ENCODE data around the gene MCM6. TPM values are rescaled to one million over a fixed set of nuclear protein-coding genes. Genes with fewer than 3 reads are reported as not detected.

The MCM6 gene
- 2.2 TPM for total RNA-seq (2013)
- polyA plus RNA-seq (1 to 10 TPM; 1.3 to 2.2 (median 1.7) TPM), polyA minus RNA-seq (0.97 and 1.9 TPM in 2 replicates), total RNA-seq (2.8 to 26.2 (median 4.7) reads per million in 11 experiments)

DNA sequence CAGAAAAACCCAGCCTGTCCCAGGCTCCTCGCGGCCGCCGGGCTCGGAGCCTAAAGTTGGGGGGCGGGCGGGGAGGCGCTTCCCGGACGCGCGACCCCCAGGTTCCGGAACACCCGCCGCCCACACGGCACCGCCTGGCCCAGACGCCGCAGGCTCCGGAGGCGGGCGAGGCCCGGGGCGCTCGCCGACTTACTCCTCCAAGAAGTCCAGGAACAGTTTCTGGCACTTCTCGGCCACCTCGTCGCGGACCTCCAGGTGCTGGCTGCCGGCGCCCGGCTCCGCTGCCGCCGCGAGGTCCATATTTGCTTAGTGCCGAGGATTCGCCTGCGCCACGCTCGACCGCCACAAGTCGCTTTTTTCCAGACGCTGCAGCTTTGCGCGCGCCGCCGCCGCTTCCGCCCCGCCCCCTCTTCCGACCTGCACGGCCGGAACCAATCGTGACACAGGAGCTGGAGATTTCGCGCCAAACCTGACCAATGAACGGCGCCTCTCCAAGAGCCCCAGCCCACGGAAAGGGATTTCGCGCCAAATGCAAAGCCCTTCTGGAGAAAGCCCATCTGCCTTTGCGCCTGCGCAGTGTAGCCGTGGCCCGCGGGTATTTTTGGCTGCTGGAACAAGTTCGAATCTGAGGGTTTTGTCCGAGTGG lies at the start of gene MCM6:
Gene MCM6, minus strand, starts transcription at position 378 of the 646 bp plus-strand sequence. Its CDS starts 78 bp downstream, at position 300.
- H3K9ac ChIP-seq (ENCODE audit: insufficient read depth, low read length, poor library complexity, severe bottlenecking), result peak within 1 kb of the TSS; percentile 82
- H3K27ac Mint-ChIP-seq, result peak within 1 kb of the TSS; percentile 42 to 90 (median 84)
- peak within 1 kb of the TSS; percentile 44 to 69 for H3K27ac ChIP-seq (ENCODE audit: low read depth in 1 of 2, low read length in 2 of 2)
- H3K36me3 ChIP-seq (replicated peaks in 1 of 2; ENCODE audit: control insufficient read depth in 1 of 2, insufficient read depth in 2 of 2, low read length in 2 of 2), result peaks cover 0 to 6% of the 10 kb centered on the region in 2 donors
- H2AFZ ChIP-seq (ENCODE audit: insufficient read depth, low read depth, low read length, poor library complexity, severe bottlenecking), result peak within 1 kb of the TSS; percentile 92
- peak within 1 kb of the TSS; percentile 88 to 92 for H3K4me3 Mint-ChIP-seq
- H3K27me3 ChIP-seq (ENCODE audit: control insufficient read depth in 2 of 2, insufficient read depth in 2 of 2, low read length in 2 of 2), result no peaks in the 10 kb centered on the region
- intact Hi-C loops (cut with micrococcal nuclease), result no loop called here
- TF ChIP-seq, protein P1, sequence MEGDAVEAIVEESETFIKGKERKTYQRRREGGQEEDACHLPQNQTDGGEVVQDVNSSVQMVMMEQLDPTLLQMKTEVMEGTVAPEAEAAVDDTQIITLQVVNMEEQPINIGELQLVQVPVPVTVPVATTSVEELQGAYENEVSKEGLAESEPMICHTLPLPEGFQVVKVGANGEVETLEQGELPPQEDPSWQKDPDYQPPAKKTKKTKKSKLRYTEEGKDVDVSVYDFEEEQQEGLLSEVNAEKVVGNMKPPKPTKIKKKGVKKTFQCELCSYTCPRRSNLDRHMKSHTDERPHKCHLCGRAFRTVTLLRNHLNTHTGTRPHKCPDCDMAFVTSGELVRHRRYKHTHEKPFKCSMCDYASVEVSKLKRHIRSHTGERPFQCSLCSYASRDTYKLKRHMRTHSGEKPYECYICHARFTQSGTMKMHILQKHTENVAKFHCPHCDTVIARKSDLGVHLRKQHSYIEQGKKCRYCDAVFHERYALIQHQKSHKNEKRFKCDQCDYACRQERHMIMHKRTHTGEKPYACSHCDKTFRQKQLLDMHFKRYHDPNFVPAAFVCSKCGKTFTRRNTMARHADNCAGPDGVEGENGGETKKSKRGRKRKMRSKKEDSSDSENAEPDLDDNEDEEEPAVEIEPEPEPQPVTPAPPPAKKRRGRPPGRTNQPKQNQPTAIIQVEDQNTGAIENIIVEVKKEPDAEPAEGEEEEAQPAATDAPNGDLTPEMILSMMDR (IDR thresholded peaks at IDR 0.05), result no peak
- peaks cover 0 to 1% (median 0%) of the 10 kb centered on the region in 3 donors for H3K27me3 Mint-ChIP-seq (ENCODE audit: low read depth in 3 of 3)
- WGBS (ENCODE audit: insufficient coverage), result under 1% methylated on average over 68 of the region's 71 CpGs
- peaks cover 5 to 11% of the 10 kb centered on the region in 2 donors for H3K36me3 Mint-ChIP-seq
- H3K79me2 ChIP-seq (ENCODE audit: insufficient read depth, low read length), result peaks cover 50% of the 10 kb centered on the region
- H3K4me1 ChIP-seq (ENCODE audit: control insufficient read depth in 1 of 2, insufficient read depth in 2 of 2, low read length in 2 of 2), result peaks cover 12 to 15% of the 10 kb centered on the region in 2 donors
- H3K9me3 Mint-ChIP-seq, result no peaks in the 10 kb centered on the region
- H3K9me3 ChIP-seq (replicated peaks in 1 of 2; ENCODE audit: control insufficient read depth in 1 of 2, insufficient read depth in 1 of 2, low read length in 2 of 2), result no peaks in the 10 kb centered on the region
- no peaks in the 10 kb centered on the region for H4K20me1 ChIP-seq (ENCODE audit: insufficient read depth, low read length)
- peaks cover 22% of the 10 kb centered on the region for H3K4me1 Mint-ChIP-seq
- peak within 1 kb of the TSS; percentile 52 to 81 (median 77) for H3K4me3 ChIP-seq (replicated peaks in 1 of 3; ENCODE audit: low read depth in 2 of 3, low read length in 3 of 3)
- DNase-seq, result peak; percentile 97 to 99 (median 99)
- peak within 1 kb of the TSS; percentile 82 for H3K4me2 ChIP-seq (replicated peaks; ENCODE audit: extremely low read depth, low read length, poor library complexity, severe bottlenecking)

DNA sequence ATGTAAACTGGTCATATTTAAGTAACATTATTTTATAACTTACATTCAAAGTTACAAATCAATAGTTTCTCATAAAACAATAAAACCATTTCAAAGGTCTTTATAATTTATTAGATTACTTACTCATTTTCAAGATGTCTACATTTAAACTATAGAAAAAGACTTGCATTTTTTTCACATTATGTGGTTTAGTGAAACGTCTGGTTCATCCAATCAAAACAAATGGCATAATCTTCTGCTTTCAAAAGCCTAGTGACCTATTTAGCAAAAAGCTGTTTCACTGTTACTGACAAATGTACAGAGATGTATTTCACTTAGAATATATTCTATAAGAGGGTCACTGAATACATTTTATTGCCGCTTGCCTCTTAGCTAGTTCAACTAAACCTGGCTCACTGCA lies 49.3 kb upstream of the MCM6 start:
- Histone ChIP-seq H3K4me1 (ENCODE audit: control insufficient read depth in 1 of 2, insufficient read depth in 2 of 2, low read length in 2 of 2) (no peaks in the 10 kb centered on the region), H4K20me1 (ENCODE audit: insufficient read depth, low read length) (no peaks in the 10 kb centered on the region), H2AFZ (ENCODE audit: insufficient read depth, low read depth, low read length, poor library complexity, severe bottlenecking) (no peak overlapping the region), H3K79me2 (ENCODE audit: insufficient read depth, low read length) (peaks cover 1% of the 10 kb centered on the region), H3K9me3 (replicated peaks in 1 of 2; ENCODE audit: control insufficient read depth in 1 of 2, insufficient read depth in 1 of 2, low read length in 2 of 2) (no peaks in the 10 kb centered on the region), H3K36me3 (replicated peaks in 1 of 2; ENCODE audit: control insufficient read depth in 1 of 2, insufficient read depth in 2 of 2, low read length in 2 of 2) (peaks cover 37 to 54% of the 10 kb centered on the region in 2 donors), H3K27me3 (ENCODE audit: control insufficient read depth in 2 of 2, insufficient read depth in 2 of 2, low read length in 2 of 2) (no peaks in the 10 kb centered on the region), H3K27ac (ENCODE audit: low read depth in 1 of 2, low read length in 2 of 2) (no peak overlapping the region), H3K4me3 (replicated peaks in 1 of 3; ENCODE audit: low read depth in 2 of 3, low read length in 3 of 3) (no peak overlapping the region), H3K4me2 (replicated peaks; ENCODE audit: extremely low read depth, low read length, poor library complexity, severe bottlenecking) (no peak overlapping the region), H3K9ac (ENCODE audit: insufficient read depth, low read length, poor library complexity, severe bottlenecking) (no peak overlapping the region)
- Mint-ChIP-seq H3K27me3 (ENCODE audit: low read depth in 3 of 3) (peaks cover 0 to 2% (median 0%) of the 10 kb centered on the region in 3 donors), H3K9me3 (no peaks in the 10 kb centered on the region), H3K4me1 (no peaks in the 10 kb centered on the region), H3K4me3 (no peak overlapping the region), H3K36me3 (peaks cover 30 to 39% of the 10 kb centered on the region in 2 donors), H3K27ac (no peak overlapping the region)
- DNase-seq, result no peak
- TF ChIP-seq, protein P1 (IDR thresholded peaks at IDR 0.05), result no peak
- intact Hi-C loops (cut with micrococcal nuclease), result no loop called here
- no CpG with 5 or more reads among the region's 2 CpGs for WGBS (ENCODE audit: insufficient coverage)

All from CD14-positive monocyte (primary cell).